Measurements from ENCODE around the gene EIF2S2. TPM values are rescaled to one million over a fixed set of nuclear protein-coding genes. Genes with fewer than 3 reads are reported as not detected.

Gene EIF2S2
- total and polyA plus RNA-seq, 2 donors (not counting 1 experiment from before 2014, with no cell fraction given) = 11.3 to 26.4 TPM

GRCh38 chr20:34108616-34109174 is 3.3 kb downstream of the EIF2S2 start:
- Histone ChIP-seq H4K20me1 (ENCODE audit: control insufficient read depth, insufficient read depth, low read length, poor library complexity, severe bottlenecking) (peaks cover 75% of the 10 kb centered on the region), H3K27ac (ENCODE audit: low read length in 2 of 2) (no peak overlapping the region), H3K4me3 (ENCODE audit: control extremely low read depth in 1 of 5, extremely low read depth in 1 of 5, insufficient read depth in 1 of 5, low read depth in 2 of 5, low read length in 4 of 5) (no peak overlapping the region), H3K79me2 (ENCODE audit: control insufficient read depth, insufficient read depth, low read length) (peaks cover 79% of the 10 kb centered on the region), H3K4me2 (replicated peaks; ENCODE audit: low read depth, low read length, poor library complexity, severe bottlenecking) (no peak overlapping the region), H3K9ac (ENCODE audit: low read length) (no peak overlapping the region), H3K9me3 (ENCODE audit: control extremely low read depth in 1 of 3, control insufficient read depth in 2 of 3, insufficient read depth in 1 of 3, low read length in 2 of 3) (no peaks in the 10 kb centered on the region), H2AFZ (ENCODE audit: insufficient read depth, low read depth, low read length, poor library complexity, severe bottlenecking) (no peak overlapping the region), H3K36me3 (replicated peaks in 1 of 2; ENCODE audit: control extremely low read depth in 1 of 2, control insufficient read depth in 1 of 2, extremely low read depth in 1 of 2, insufficient read depth in 2 of 2, low read length in 1 of 2) (peaks cover 0 to 39% of the 10 kb centered on the region in 2 experiments), H3K27me3 (replicated peaks in 1 of 4; ENCODE audit: control extremely low read depth in 1 of 4, control insufficient read depth in 3 of 4, insufficient read depth in 4 of 4, low read length in 3 of 4) (no peaks in the 10 kb centered on the region), H3K4me1 (ENCODE audit: control insufficient read depth in 2 of 2, insufficient read depth in 2 of 2, low read length in 2 of 2) (peaks cover 26 to 34% of the 10 kb centered on the region in 2 donors)
- no peaks in the 10 kb centered on the region for H3K27me3 Mint-ChIP-seq
- no peaks in the 10 kb centered on the region for H3K9me3 Mint-ChIP-seq (ENCODE audit: insufficient read depth)
- no peak overlapping the region for H3K27ac Mint-ChIP-seq
- no CpG with 5 or more reads among the region's 4 CpGs for WGBS (ENCODE audit: insufficient coverage)
- TF ChIP-seq CTCF (IDR thresholded peaks at IDR 0.05) = no peak
- no peak for TF ChIP-seq EZH2 (IDR thresholded peaks at IDR 0.05; ENCODE audit: borderline replicate concordance, insufficient read depth, low read depth, low read length, poor library complexity, severe bottlenecking)
- ChIA-PET CTCF (interaction anchor here (0.6 to 1.2 kb wide), 6 partner anchors 21 to 1289 kb away, joined by 3 to 7 read pairs (median 4); no protein-coding TSS in a partner anchor), POLR2A (no interaction called here)
- H3K4me3 Mint-ChIP-seq = no peak overlapping the region
- no peak for ATAC-seq (ENCODE audit: low read depth)
- H3K4me1 Mint-ChIP-seq = peaks cover 63% of the 10 kb centered on the region
- no peak for DNase-seq
- intact Hi-C loops (cut with micrococcal nuclease) = no loop called here

- Histone ChIP-seq H3K27me3 (replicated peaks in 1 of 4; ENCODE audit: control extremely low read depth in 1 of 4, control insufficient read depth in 3 of 4, insufficient read depth in 4 of 4, low read length in 3 of 4) (no peaks in the 10 kb centered on the region), H3K9ac (ENCODE audit: low read length) (no peak overlapping the region), H3K36me3 (replicated peaks in 1 of 2; ENCODE audit: control extremely low read depth in 1 of 2, control insufficient read depth in 1 of 2, extremely low read depth in 1 of 2, insufficient read depth in 2 of 2, low read length in 1 of 2) (peaks cover 4 to 62% of the 10 kb centered on the region in 2 experiments), H3K4me3 (ENCODE audit: control extremely low read depth in 1 of 5, extremely low read depth in 1 of 5, insufficient read depth in 1 of 5, low read depth in 2 of 5, low read length in 4 of 5) (no peak overlapping the region), H3K4me1 (ENCODE audit: control insufficient read depth in 2 of 2, insufficient read depth in 2 of 2, low read length in 2 of 2) (peaks cover 21 to 25% of the 10 kb centered on the region in 2 donors), H3K27ac (ENCODE audit: low read length in 2 of 2) (peak overlapping the region in 1 of 2 donors; percentile 11), H3K9me3 (ENCODE audit: control extremely low read depth in 1 of 3, control insufficient read depth in 2 of 3, insufficient read depth in 1 of 3, low read length in 2 of 3) (no peaks in the 10 kb centered on the region), H3K4me2 (replicated peaks; ENCODE audit: low read depth, low read length, poor library complexity, severe bottlenecking) (no peak overlapping the region), H2AFZ (ENCODE audit: insufficient read depth, low read depth, low read length, poor library complexity, severe bottlenecking) (no peak overlapping the region), H4K20me1 (ENCODE audit: control insufficient read depth, insufficient read depth, low read length, poor library complexity, severe bottlenecking) (peaks cover 78% of the 10 kb centered on the region), H3K79me2 (ENCODE audit: control insufficient read depth, insufficient read depth, low read length) (peaks cover 86% of the 10 kb centered on the region)
- ATAC-seq (ENCODE audit: low read depth) (no peak), DNase-seq (no peak)
- H3K4me3 Mint-ChIP-seq = no peak overlapping the region
- no peak for TF ChIP-seq EZH2 (IDR thresholded peaks at IDR 0.05; ENCODE audit: borderline replicate concordance, insufficient read depth, low read depth, low read length, poor library complexity, severe bottlenecking)
- no peak for TF ChIP-seq CTCF (IDR thresholded peaks at IDR 0.05)
- ChIA-PET POLR2A (interaction anchor here (0.7 kb wide), 1 partner anchor 287 kb away, joined by 6 read pairs; no protein-coding TSS in a partner anchor), CTCF (interaction anchor here (0.6 to 1.6 kb wide), 2 partner anchors 37 to 262 kb away, joined by 3 read pairs; no protein-coding TSS in a partner anchor)
- no CpG with 5 or more reads among the region's 3 CpGs for WGBS (ENCODE audit: insufficient coverage)
- peaks cover 52% of the 10 kb centered on the region for H3K4me1 Mint-ChIP-seq
- no peaks in the 10 kb centered on the region for H3K27me3 Mint-ChIP-seq
- no peaks in the 10 kb centered on the region for H3K9me3 Mint-ChIP-seq (ENCODE audit: insufficient read depth)
- no peak overlapping the region for H3K27ac Mint-ChIP-seq
- intact Hi-C loops (cut with micrococcal nuclease) = no loop called here
These were observed 5.9 kb downstream of the EIF2S2 start for GRCh38 chr20:34105978-34106675.
